ENCODE results near the gene ADCK2.
"Not testable (repeated sequence)": the region's sequence is repeated elsewhere in the genome, so short reads cannot be mapped to it uniquely, and the experiment has no call there.

ADCK2 gene

DNA sequence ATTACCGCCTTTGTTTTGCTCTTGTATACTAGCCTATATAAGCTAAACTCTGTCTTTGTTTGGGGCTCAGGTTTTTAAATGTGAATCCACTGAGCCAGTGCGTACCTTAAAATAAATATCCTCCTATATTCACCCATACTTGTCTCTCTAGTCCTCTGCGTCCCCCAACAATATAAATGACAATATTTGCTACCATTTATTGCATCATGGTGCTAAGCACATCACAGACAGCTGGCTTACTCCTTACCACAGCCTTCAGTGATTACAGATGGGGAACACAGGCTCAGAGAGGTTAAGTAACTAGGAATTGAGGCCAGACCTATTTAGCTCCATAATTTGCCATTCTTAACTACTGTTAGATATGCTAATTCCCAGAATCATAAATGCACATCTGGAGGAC, 3.4 kb upstream of the ADCK2 start:
- Histone ChIP-seq H4K5ac (ENCODE audit: low read length) (no peak overlapping the region), H3K27me3 (ENCODE audit: insufficient read depth, low read length, poor library complexity) (no peaks in the 10 kb centered on the region), H3K4ac (ENCODE audit: low read depth, low read length) (no peak overlapping the region), H3K79me2 (ENCODE audit: control insufficient read depth, insufficient read depth, low read length) (no peaks in the 10 kb centered on the region), H3K4me3 (ENCODE audit: low read length) (no peak overlapping the region), H3K79me1 (ENCODE audit: low read length) (no peaks in the 10 kb centered on the region), H3K36me3 (ENCODE audit: control insufficient read depth, insufficient read depth, low read length) (no peaks in the 10 kb centered on the region), H2AK5ac (ENCODE audit: low read length) (no peak overlapping the region), H3K56ac (ENCODE audit: low read length) (no peak overlapping the region), H2BK5ac (ENCODE audit: low read length) (no peak overlapping the region), H3K9ac (ENCODE audit: low read length) (no peak overlapping the region), H3K18ac (ENCODE audit: low read length) (no peak overlapping the region), H2BK120ac (ENCODE audit: low read depth, low read length) (no peak overlapping the region), H3K4me1 (ENCODE audit: control insufficient read depth, low read depth, low read length) (no peaks in the 10 kb centered on the region), H3K27ac (ENCODE audit: low read depth, low read length) (no peak overlapping the region), H2BK15ac (replicated peaks; ENCODE audit: low read depth) (no peak overlapping the region), H4K8ac (ENCODE audit: low read depth, low read length) (no peak overlapping the region), H3K4me2 (ENCODE audit: low read length) (no peak overlapping the region), H3K23ac (ENCODE audit: low read length) (no peak overlapping the region)
- DNase-seq = no peak
- 100% methylated on average over 2 of the region's 3 CpGs for WGBS (ENCODE audit: extremely low coverage, insufficient coverage, low lambda C conversion rate)

DNA sequence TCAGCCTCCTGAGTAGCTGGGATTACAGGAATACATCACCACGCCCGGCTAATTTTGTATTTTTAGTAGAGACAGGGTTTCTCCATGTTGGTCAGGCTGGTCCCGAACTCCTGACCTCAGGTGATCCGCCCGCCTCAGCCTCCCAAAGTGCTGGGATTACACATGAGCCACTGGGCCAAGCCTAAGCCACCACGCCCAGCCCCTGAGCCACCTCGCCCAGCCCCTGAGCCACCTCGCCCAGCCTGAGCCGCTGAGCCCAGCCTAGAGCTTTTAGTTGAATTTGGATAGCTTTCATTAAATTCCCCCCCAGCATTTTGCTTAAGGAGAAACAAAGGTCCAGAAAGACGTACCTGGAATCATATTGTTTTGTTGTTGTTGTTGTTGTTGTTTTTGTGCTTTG, 2.9 kb upstream of the ADCK2 start:
- not testable (repeated sequence) for H3K27me3 ChIP-seq (ENCODE audit: insufficient read depth, low read length, poor library complexity); H4K5ac ChIP-seq (ENCODE audit: low read length); H3K27ac ChIP-seq (ENCODE audit: low read depth, low read length); H4K8ac ChIP-seq (ENCODE audit: low read depth, low read length); H2BK5ac ChIP-seq (ENCODE audit: low read length); H3K79me2 ChIP-seq (ENCODE audit: control insufficient read depth, insufficient read depth, low read length); H2BK120ac ChIP-seq (ENCODE audit: low read depth, low read length); H3K4me1 ChIP-seq (ENCODE audit: control insufficient read depth, low read depth, low read length); H3K9ac ChIP-seq (ENCODE audit: low read length); H2BK15ac ChIP-seq (replicated peaks; ENCODE audit: low read depth); H3K23ac ChIP-seq (ENCODE audit: low read length); H2AK5ac ChIP-seq (ENCODE audit: low read length); H3K18ac ChIP-seq (ENCODE audit: low read length); DNase-seq; H3K56ac ChIP-seq (ENCODE audit: low read length); H3K4ac ChIP-seq (ENCODE audit: low read depth, low read length); H3K4me2 ChIP-seq (ENCODE audit: low read length); H3K4me3 ChIP-seq (ENCODE audit: low read length); H3K36me3 ChIP-seq (ENCODE audit: control insufficient read depth, insufficient read depth, low read length); H3K79me1 ChIP-seq (ENCODE audit: low read length)
- WGBS (ENCODE audit: extremely low coverage, insufficient coverage, low lambda C conversion rate) = no CpG with 5 or more reads among the region's 10 CpGs

DNA sequence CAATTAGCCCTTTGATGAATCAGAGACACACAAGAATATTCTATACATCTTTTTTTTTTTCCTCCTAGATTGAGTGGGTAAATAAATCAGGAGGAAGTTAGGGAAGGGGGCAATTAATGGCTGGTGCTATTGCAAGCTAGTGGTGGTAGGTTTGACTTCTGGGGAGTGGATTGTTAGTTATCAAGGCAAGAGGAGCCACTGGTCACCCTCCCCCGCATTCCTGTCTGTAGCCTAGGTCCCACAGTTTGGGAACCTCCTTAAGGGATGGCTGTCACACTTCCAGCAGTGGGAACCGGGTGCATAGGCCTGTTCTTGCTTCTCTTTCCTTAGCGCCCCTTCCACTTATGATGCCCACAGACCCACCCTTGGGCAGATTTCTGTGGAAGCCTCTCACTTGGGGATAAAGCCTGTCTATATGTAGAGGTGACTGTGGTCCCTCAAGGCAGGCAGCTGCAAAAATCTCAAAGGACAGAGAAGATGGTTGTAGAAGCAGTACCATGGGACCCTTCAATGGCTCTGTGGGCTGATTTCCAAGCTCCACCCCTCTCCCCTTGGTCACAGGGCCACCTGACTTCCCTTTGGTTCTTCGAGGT, 2.3 kb upstream of the ADCK2 start:
- H3K36me3 ChIP-seq (ENCODE audit: control insufficient read depth, insufficient read depth, low read length) = no peaks in the 10 kb centered on the region
- H3K23ac ChIP-seq (ENCODE audit: low read length) = no peak overlapping the region
- no peak overlapping the region for H2BK5ac ChIP-seq (ENCODE audit: low read length)
- H3K27ac ChIP-seq (ENCODE audit: low read depth, low read length) = no peak overlapping the region
- H4K8ac ChIP-seq (ENCODE audit: low read depth, low read length) = no peak overlapping the region
- no peaks in the 10 kb centered on the region for H3K27me3 ChIP-seq (ENCODE audit: insufficient read depth, low read length, poor library complexity)
- H3K79me2 ChIP-seq (ENCODE audit: control insufficient read depth, insufficient read depth, low read length) = no peaks in the 10 kb centered on the region
- H3K18ac ChIP-seq (ENCODE audit: low read length) = no peak overlapping the region
- no peak overlapping the region for H2AK5ac ChIP-seq (ENCODE audit: low read length)
- no peaks in the 10 kb centered on the region for H3K4me1 ChIP-seq (ENCODE audit: control insufficient read depth, low read depth, low read length)
- no CpG with 5 or more reads among the region's 4 CpGs for WGBS (ENCODE audit: extremely low coverage, insufficient coverage, low lambda C conversion rate)
- no peak overlapping the region for H4K5ac ChIP-seq (ENCODE audit: low read length)
- no peak overlapping the region for H3K9ac ChIP-seq (ENCODE audit: low read length)
- H3K4me2 ChIP-seq (ENCODE audit: low read length) = no peak overlapping the region
- no peak overlapping the region for H2BK15ac ChIP-seq (replicated peaks; ENCODE audit: low read depth)
- no peak overlapping the region for H3K4ac ChIP-seq (ENCODE audit: low read depth, low read length)
- H3K56ac ChIP-seq (ENCODE audit: low read length) = no peak overlapping the region
- H3K79me1 ChIP-seq (ENCODE audit: low read length) = no peaks in the 10 kb centered on the region
- no peak overlapping the region for H2BK120ac ChIP-seq (ENCODE audit: low read depth, low read length)
- H3K4me3 ChIP-seq (ENCODE audit: low read length) = no peak overlapping the region
- DNase-seq = no peak

DNA sequence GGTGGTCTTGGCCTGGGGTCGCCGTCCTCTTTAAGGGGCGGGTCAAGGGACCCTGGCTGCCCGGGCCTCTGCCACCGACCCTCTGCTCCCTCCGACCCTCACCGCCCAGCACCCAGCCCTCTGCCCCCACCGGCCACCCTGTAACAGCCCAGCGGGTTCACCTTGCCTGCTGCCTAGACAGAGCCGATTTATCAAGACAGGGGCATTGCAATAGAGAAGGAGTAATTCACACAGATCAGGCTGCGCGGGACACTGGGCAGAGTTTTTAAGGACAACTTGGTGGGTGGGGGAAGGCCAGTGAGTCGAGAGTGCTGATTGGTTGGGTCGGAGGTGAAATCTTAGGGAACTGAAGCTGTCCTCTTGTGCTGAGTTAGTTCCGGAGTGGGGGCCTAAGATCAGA, 779 bp upstream of the ADCK2 start:
- H3K4ac ChIP-seq (ENCODE audit: low read depth, low read length) = no peak overlapping the region
- H3K4me3 ChIP-seq (ENCODE audit: low read length) = no peak overlapping the region
- H3K79me1 ChIP-seq (ENCODE audit: low read length) = no peaks in the 10 kb centered on the region
- H4K5ac ChIP-seq (ENCODE audit: low read length) = no peak overlapping the region
- H4K8ac ChIP-seq (ENCODE audit: low read depth, low read length) = no peak overlapping the region
- no peak overlapping the region for H2BK5ac ChIP-seq (ENCODE audit: low read length)
- DNase-seq = no peak
- no peak overlapping the region for H3K18ac ChIP-seq (ENCODE audit: low read length)
- H3K27ac ChIP-seq (ENCODE audit: low read depth, low read length) = no peak overlapping the region
- no peak overlapping the region for H3K4me2 ChIP-seq (ENCODE audit: low read length)
- H3K56ac ChIP-seq (ENCODE audit: low read length) = no peak overlapping the region
- no peaks in the 10 kb centered on the region for H3K36me3 ChIP-seq (ENCODE audit: control insufficient read depth, insufficient read depth, low read length)
- WGBS (ENCODE audit: extremely low coverage, insufficient coverage, low lambda C conversion rate) = no CpG with 5 or more reads among the region's 15 CpGs
- no peak overlapping the region for H2AK5ac ChIP-seq (ENCODE audit: low read length)
- H3K4me1 ChIP-seq (ENCODE audit: control insufficient read depth, low read depth, low read length) = no peaks in the 10 kb centered on the region
- no peaks in the 10 kb centered on the region for H3K27me3 ChIP-seq (ENCODE audit: insufficient read depth, low read length, poor library complexity)
- no peak overlapping the region for H3K23ac ChIP-seq (ENCODE audit: low read length)
- no peak overlapping the region for H2BK15ac ChIP-seq (replicated peaks; ENCODE audit: low read depth)
- no peak overlapping the region for H3K9ac ChIP-seq (ENCODE audit: low read length)
- no peak overlapping the region for H2BK120ac ChIP-seq (ENCODE audit: low read depth, low read length)
- no peaks in the 10 kb centered on the region for H3K79me2 ChIP-seq (ENCODE audit: control insufficient read depth, insufficient read depth, low read length)

GRCh38 chr7:140673063-140673773, 473 bp downstream of the ADCK2 start:
- Histone ChIP-seq H2AK5ac (ENCODE audit: low read length) (no peak overlapping the region), H3K79me1 (ENCODE audit: low read length) (no peaks in the 10 kb centered on the region), H3K27me3 (ENCODE audit: insufficient read depth, low read length, poor library complexity) (no peaks in the 10 kb centered on the region), H3K27ac (ENCODE audit: low read depth, low read length) (no peak overlapping the region), H2BK120ac (ENCODE audit: low read depth, low read length) (no peak overlapping the region), H3K4ac (ENCODE audit: low read depth, low read length) (no peak overlapping the region), H3K79me2 (ENCODE audit: control insufficient read depth, insufficient read depth, low read length) (no peaks in the 10 kb centered on the region), H2BK15ac (replicated peaks; ENCODE audit: low read depth) (no peak overlapping the region), H3K4me3 (ENCODE audit: low read length) (peak overlapping the region; percentile 25), H3K9ac (ENCODE audit: low read length) (peak overlapping the region; percentile 61), H3K56ac (ENCODE audit: low read length) (peak overlapping the region; percentile 77), H3K36me3 (ENCODE audit: control insufficient read depth, insufficient read depth, low read length) (no peaks in the 10 kb centered on the region), H3K18ac (ENCODE audit: low read length) (peak overlapping the region; percentile 91), H3K23ac (ENCODE audit: low read length) (no peak overlapping the region), H3K4me2 (ENCODE audit: low read length) (peak overlapping the region; percentile 74), H2BK5ac (ENCODE audit: low read length) (no peak overlapping the region), H4K5ac (ENCODE audit: low read length) (no peak overlapping the region), H4K8ac (ENCODE audit: low read depth, low read length) (no peak overlapping the region), H3K4me1 (ENCODE audit: control insufficient read depth, low read depth, low read length) (no peaks in the 10 kb centered on the region)
- peak; percentile 67 for DNase-seq
- no CpG with 5 or more reads among the region's 72 CpGs for WGBS (ENCODE audit: extremely low coverage, insufficient coverage, low lambda C conversion rate)

DNA sequence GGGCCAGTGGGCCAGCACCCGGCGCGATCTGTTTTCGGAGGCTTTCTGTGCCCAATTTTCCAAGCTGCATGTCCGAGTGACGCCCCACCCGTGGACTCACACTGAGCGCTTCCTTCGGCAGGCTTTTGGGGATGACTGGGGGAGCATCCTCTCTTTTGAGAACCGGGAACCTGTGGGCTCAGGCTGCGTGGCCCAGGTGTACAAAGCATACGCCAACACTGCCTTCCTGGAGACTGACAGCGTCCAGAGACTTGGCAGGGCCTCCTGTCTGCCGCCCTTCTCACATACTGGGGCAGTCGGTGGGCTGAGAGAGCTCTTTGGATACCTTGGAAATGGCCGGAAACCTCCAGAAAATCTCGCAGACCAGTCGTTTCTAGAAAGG, 1.0 kb downstream of the ADCK2 start:
- no peak overlapping the region for H2BK15ac ChIP-seq (replicated peaks; ENCODE audit: low read depth)
- peak overlapping the region; percentile 74 for H3K4me2 ChIP-seq (ENCODE audit: low read length)
- H3K4me1 ChIP-seq (ENCODE audit: control insufficient read depth, low read depth, low read length) = no peaks in the 10 kb centered on the region
- H3K4ac ChIP-seq (ENCODE audit: low read depth, low read length) = no peak overlapping the region
- H3K9ac ChIP-seq (ENCODE audit: low read length) = peak overlapping the region; percentile 13
- no peak overlapping the region for H4K5ac ChIP-seq (ENCODE audit: low read length)
- H3K79me2 ChIP-seq (ENCODE audit: control insufficient read depth, insufficient read depth, low read length) = no peaks in the 10 kb centered on the region
- H3K56ac ChIP-seq (ENCODE audit: low read length) = peak overlapping the region; percentile 77
- no CpG with 5 or more reads among the region's 18 CpGs for WGBS (ENCODE audit: extremely low coverage, insufficient coverage, low lambda C conversion rate)
- H3K4me3 ChIP-seq (ENCODE audit: low read length) = no peak overlapping the region
- no peak overlapping the region for H2BK120ac ChIP-seq (ENCODE audit: low read depth, low read length)
- no peak overlapping the region for H2AK5ac ChIP-seq (ENCODE audit: low read length)
- no peak for DNase-seq
- no peak overlapping the region for H3K18ac ChIP-seq (ENCODE audit: low read length)
- H3K27me3 ChIP-seq (ENCODE audit: insufficient read depth, low read length, poor library complexity) = no peaks in the 10 kb centered on the region
- no peak overlapping the region for H3K27ac ChIP-seq (ENCODE audit: low read depth, low read length)
- H3K36me3 ChIP-seq (ENCODE audit: control insufficient read depth, insufficient read depth, low read length) = no peaks in the 10 kb centered on the region
- H3K23ac ChIP-seq (ENCODE audit: low read length) = no peak overlapping the region
- H2BK5ac ChIP-seq (ENCODE audit: low read length) = no peak overlapping the region
- H3K79me1 ChIP-seq (ENCODE audit: low read length) = no peaks in the 10 kb centered on the region
- H4K8ac ChIP-seq (ENCODE audit: low read depth, low read length) = no peak overlapping the region
